T-helper 2 cell treated with Interferon-gamma antibody and Interleukin-4, amounts not matched to agents 5 μg/mL and 100 μg/mL, for 36 hours (primary cell): Measurements from ENCODE around the gene TPCN1.

Source experiments
- DNase-seq: peaks from one replicate; pipeline ENCODE4 v3.0.0; 2021; ENCODE audit warnings: low spot score
- H3K27ac Mint-ChIP-seq: one replicate; pipeline ENCODE4 v1.8.0; 2021; ENCODE audit warnings: mild to moderate bottlenecking, mixed read lengths
- H3K27me3 Mint-ChIP-seq: one replicate; pipeline ENCODE4 v1.8.0; 2021; ENCODE audit warnings: low read depth, mixed read lengths
- H3K36me3 Mint-ChIP-seq: one replicate; pipeline ENCODE4 v1.8.0; 2021; ENCODE audit warnings: low read depth, mixed read lengths
- H3K4me1 Mint-ChIP-seq: one replicate; pipeline ENCODE4 v1.8.0; 2021; ENCODE audit warnings: low read depth, mixed read lengths
- H3K4me3 Mint-ChIP-seq: one replicate; pipeline ENCODE4 v1.8.0; 2022; ENCODE audit warnings: mild to moderate bottlenecking, moderate library complexity, mixed read lengths
- H3K9me3 Mint-ChIP-seq: one replicate; pipeline ENCODE4 v1.8.0; 2021; ENCODE audit warnings: mixed read lengths

TPCN1 gene

GRCh38 chr12:113276306-113276705 lies 55.0 kb downstream of the TPCN1 start:
- Mint-ChIP-seq H3K4me1 (peaks cover 7% of the 10 kb centered on the region), H3K4me3 (no peak overlapping the region), H3K9me3 (no peaks in the 10 kb centered on the region), H3K27ac (no peak overlapping the region), H3K27me3 (no peaks in the 10 kb centered on the region), H3K36me3 (peaks cover 26% of the 10 kb centered on the region)
- no peak for DNase-seq

- Mint-ChIP-seq H3K4me1 (peaks cover 3% of the 10 kb centered on the region), H3K36me3 (peaks cover 21% of the 10 kb centered on the region), H3K27me3 (no peaks in the 10 kb centered on the region), H3K9me3 (no peaks in the 10 kb centered on the region), H3K4me3 (no peak overlapping the region), H3K27ac (no peak overlapping the region)
- DNase-seq = no peak
These were observed 55.8 kb downstream of the TPCN1 start for GRCh38 chr12:113276946-113277500.

- H3K36me3 Mint-ChIP-seq = peaks cover 18% of the 10 kb centered on the region
These were observed 56.2 kb downstream of the TPCN1 start for GRCh38 chr12:113277511-113277910.

GRCh38 chr12:113278141-113278540 lies 56.9 kb downstream of the TPCN1 start:
- no peaks in the 10 kb centered on the region for H3K27me3 Mint-ChIP-seq
- no peak overlapping the region for H3K4me3 Mint-ChIP-seq
- no peaks in the 10 kb centered on the region for H3K9me3 Mint-ChIP-seq
- H3K4me1 Mint-ChIP-seq = no peaks in the 10 kb centered on the region
- no peak for DNase-seq
- peaks cover 13% of the 10 kb centered on the region for H3K36me3 Mint-ChIP-seq
- H3K27ac Mint-ChIP-seq = no peak overlapping the region

More at GRCh38 chr12:113277511-113277910, 56.2 kb downstream of the TPCN1 start:
- Mint-ChIP-seq H3K4me3 (no peak overlapping the region), H3K9me3 (no peaks in the 10 kb centered on the region), H3K27me3 (no peaks in the 10 kb centered on the region), H3K27ac (no peak overlapping the region), H3K4me1 (peaks cover under 1% of the 10 kb centered on the region)
- no peak for DNase-seq

GRCh38 chr12:113278633-113279032 lies 57.4 kb downstream of the TPCN1 start:
- Mint-ChIP-seq H3K27me3 (no peaks in the 10 kb centered on the region), H3K4me3 (no peak overlapping the region), H3K36me3 (peaks cover 13% of the 10 kb centered on the region)

GRCh38 chr12:113284751-113285150 lies 63.5 kb downstream of the TPCN1 start:
- Mint-ChIP-seq H3K27ac (peak overlapping the region; percentile 64), H3K27me3 (no peaks in the 10 kb centered on the region), H3K36me3 (peaks cover 13% of the 10 kb centered on the region)

More at GRCh38 chr12:113278633-113279032, 57.4 kb downstream of the TPCN1 start:
- no peaks in the 10 kb centered on the region for H3K9me3 Mint-ChIP-seq
- no peak for DNase-seq
- H3K27ac Mint-ChIP-seq = peak overlapping the region; percentile 10
- no peaks in the 10 kb centered on the region for H3K4me1 Mint-ChIP-seq

GRCh38 chr12:113285679-113286610 lies 64.7 kb downstream of the TPCN1 start:
- Mint-ChIP-seq H3K27me3 (no peaks in the 10 kb centered on the region), H3K36me3 (peaks cover 9% of the 10 kb centered on the region), H3K27ac (peak overlapping the region; percentile 41), H3K9me3 (no peaks in the 10 kb centered on the region), H3K4me1 (no peaks in the 10 kb centered on the region), H3K4me3 (no peak overlapping the region)
- DNase-seq = no peak

More at GRCh38 chr12:113284751-113285150, 63.5 kb downstream of the TPCN1 start:
- H3K9me3 Mint-ChIP-seq = no peaks in the 10 kb centered on the region
- no peak overlapping the region for H3K4me3 Mint-ChIP-seq
- H3K4me1 Mint-ChIP-seq = no peaks in the 10 kb centered on the region
- DNase-seq = no peak

- peaks cover 9% of the 10 kb centered on the region for H3K36me3 Mint-ChIP-seq
- no peaks in the 10 kb centered on the region for H3K4me1 Mint-ChIP-seq
- no peak for DNase-seq
- no peaks in the 10 kb centered on the region for H3K27me3 Mint-ChIP-seq
- H3K9me3 Mint-ChIP-seq = no peaks in the 10 kb centered on the region
- no peak overlapping the region for H3K27ac Mint-ChIP-seq
- no peak overlapping the region for H3K4me3 Mint-ChIP-seq
These were observed 65.4 kb downstream of the TPCN1 start for GRCh38 chr12:113286712-113287111.

GRCh38 chr12:113287146-113287898 lies 66.1 kb downstream of the TPCN1 start:
- no peaks in the 10 kb centered on the region for H3K4me1 Mint-ChIP-seq
- H3K27me3 Mint-ChIP-seq = no peaks in the 10 kb centered on the region
- no peak overlapping the region for H3K4me3 Mint-ChIP-seq
- no peak for DNase-seq
- no peaks in the 10 kb centered on the region for H3K9me3 Mint-ChIP-seq
- peaks cover 9% of the 10 kb centered on the region for H3K36me3 Mint-ChIP-seq
- no peak overlapping the region for H3K27ac Mint-ChIP-seq

GRCh38 chr12:113287899-113288282 lies 66.6 kb downstream of the TPCN1 start:
- Mint-ChIP-seq H3K4me3 (no peak overlapping the region), H3K36me3 (peaks cover 9% of the 10 kb centered on the region), H3K27ac (no peak overlapping the region), H3K4me1 (no peaks in the 10 kb centered on the region), H3K9me3 (no peaks in the 10 kb centered on the region), H3K27me3 (no peaks in the 10 kb centered on the region)
- DNase-seq = no peak

- Mint-ChIP-seq H3K9me3 (no peaks in the 10 kb centered on the region), H3K27ac (no peak overlapping the region), H3K27me3 (no peaks in the 10 kb centered on the region), H3K4me3 (no peak overlapping the region), H3K36me3 (peaks cover 11% of the 10 kb centered on the region), H3K4me1 (no peaks in the 10 kb centered on the region)
- DNase-seq = no peak
These were observed 68.1 kb downstream of the TPCN1 start for GRCh38 chr12:113289361-113289760.

GRCh38 chr12:113290506-113290905 lies 69.2 kb downstream of the TPCN1 start:
- Mint-ChIP-seq H3K4me1 (no peaks in the 10 kb centered on the region), H3K27me3 (no peaks in the 10 kb centered on the region), H3K9me3 (no peaks in the 10 kb centered on the region), H3K36me3 (peaks cover 8% of the 10 kb centered on the region), H3K27ac (no peak overlapping the region), H3K4me3 (no peak overlapping the region)
- DNase-seq = no peak

- Mint-ChIP-seq H3K27me3 (no peaks in the 10 kb centered on the region), H3K36me3 (peaks cover 6% of the 10 kb centered on the region), H3K9me3 (no peaks in the 10 kb centered on the region), H3K4me3 (no peak overlapping the region), H3K4me1 (no peaks in the 10 kb centered on the region), H3K27ac (no peak overlapping the region)
- DNase-seq = no peak
These were observed 70.3 kb downstream of the TPCN1 start for GRCh38 chr12:113291586-113291985.

- H3K27me3 Mint-ChIP-seq = no peaks in the 10 kb centered on the region
- peak overlapping the region; percentile 65 for H3K27ac Mint-ChIP-seq
- H3K4me3 Mint-ChIP-seq = no peak overlapping the region
- H3K4me1 Mint-ChIP-seq = no peaks in the 10 kb centered on the region
- H3K36me3 Mint-ChIP-seq = peaks cover 6% of the 10 kb centered on the region
- H3K9me3 Mint-ChIP-seq = no peaks in the 10 kb centered on the region
- no peak for DNase-seq
These were observed 70.8 kb downstream of the TPCN1 start for GRCh38 chr12:113292091-113292490.
